ENCODE results near the gene TOMM34.
A peak's percentile ranks its signal among the peaks of the same experiment; 100 is the strongest.

Gene TOMM34

DNA sequence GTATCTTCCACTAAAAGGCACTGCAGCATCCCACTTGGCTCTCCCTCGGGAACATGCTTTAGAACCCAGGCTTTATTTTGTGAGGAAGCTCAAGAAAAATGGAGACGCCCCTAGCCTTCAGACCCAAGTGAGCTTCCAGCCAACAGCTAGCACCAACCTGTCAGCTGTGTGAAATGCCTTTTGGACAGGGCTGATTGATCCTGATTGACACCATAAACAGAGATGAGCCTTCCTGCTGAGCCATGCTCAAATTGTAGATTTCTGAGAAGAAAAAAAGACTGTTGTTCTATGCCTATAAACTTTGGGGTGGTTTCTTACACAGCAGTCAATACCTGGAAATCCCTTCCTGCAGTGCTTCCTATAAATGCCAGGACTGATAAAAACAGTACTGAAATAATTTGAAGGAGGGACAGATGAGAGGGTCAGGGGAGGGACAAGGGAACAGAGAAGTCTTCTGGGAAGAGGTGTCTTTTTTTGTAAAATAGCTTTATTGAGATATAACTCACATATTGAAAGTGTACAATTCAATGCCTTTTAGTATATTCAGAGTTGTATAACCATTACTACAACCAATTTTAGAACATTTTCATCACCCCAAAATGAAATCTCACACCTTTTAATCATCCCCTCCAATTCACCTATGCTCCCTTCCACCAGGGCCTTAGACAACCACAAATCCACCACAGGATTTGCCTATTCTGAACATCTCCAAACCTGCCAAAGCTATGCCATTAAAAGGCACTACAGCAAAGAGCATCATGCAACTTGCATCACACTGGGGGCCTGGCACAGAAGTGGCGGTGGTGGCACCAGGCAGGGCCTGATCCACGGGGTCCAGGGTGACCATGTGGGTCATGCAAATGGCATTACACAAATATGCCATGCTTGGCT lies 3.4 kb upstream of the TOMM34 start:
- H3K9me3 ChIP-seq (ENCODE audit: low read length), result no peaks in the 10 kb centered on the region
- no peak overlapping the region; the same call in 1 of the 2 replicates for H3K4me2 ChIP-seq (ENCODE audit: low read length)
- peak overlapping the region; percentile 83 for H3K27ac ChIP-seq (ENCODE audit: low read depth, low read length, poor library complexity, severe bottlenecking)
- peaks cover 60% of the 10 kb centered on the region for H3K4me1 ChIP-seq (ENCODE audit: insufficient read depth, low read length, severe bottlenecking)
- no peak overlapping the region for H3K4me3 ChIP-seq (ENCODE audit: low read depth, low read length, poor library complexity, severe bottlenecking)
- H3K9ac ChIP-seq (ENCODE audit: low read length), result no peak overlapping the region
- no peaks in the 10 kb centered on the region for H3K9me2 ChIP-seq (ENCODE audit: low read depth, low read length)
- no peaks in the 10 kb centered on the region for H3K27me3 ChIP-seq (ENCODE audit: insufficient read depth, low read length)
- no peaks in the 10 kb centered on the region for H4K20me1 ChIP-seq (ENCODE audit: insufficient read depth, low read length)
- peaks cover 1% of the 10 kb centered on the region; the same call in 1 of the 2 replicates for H3K36me3 ChIP-seq (ENCODE audit: insufficient read depth, low read length)
- H2AFZ ChIP-seq (ENCODE audit: low read length), result no peak overlapping the region
- no peak for TF ChIP-seq EZH2 (IDR thresholded peaks at IDR 0.05; ENCODE audit: borderline replicate concordance, low read length)
- TF ChIP-seq, protein P1, sequence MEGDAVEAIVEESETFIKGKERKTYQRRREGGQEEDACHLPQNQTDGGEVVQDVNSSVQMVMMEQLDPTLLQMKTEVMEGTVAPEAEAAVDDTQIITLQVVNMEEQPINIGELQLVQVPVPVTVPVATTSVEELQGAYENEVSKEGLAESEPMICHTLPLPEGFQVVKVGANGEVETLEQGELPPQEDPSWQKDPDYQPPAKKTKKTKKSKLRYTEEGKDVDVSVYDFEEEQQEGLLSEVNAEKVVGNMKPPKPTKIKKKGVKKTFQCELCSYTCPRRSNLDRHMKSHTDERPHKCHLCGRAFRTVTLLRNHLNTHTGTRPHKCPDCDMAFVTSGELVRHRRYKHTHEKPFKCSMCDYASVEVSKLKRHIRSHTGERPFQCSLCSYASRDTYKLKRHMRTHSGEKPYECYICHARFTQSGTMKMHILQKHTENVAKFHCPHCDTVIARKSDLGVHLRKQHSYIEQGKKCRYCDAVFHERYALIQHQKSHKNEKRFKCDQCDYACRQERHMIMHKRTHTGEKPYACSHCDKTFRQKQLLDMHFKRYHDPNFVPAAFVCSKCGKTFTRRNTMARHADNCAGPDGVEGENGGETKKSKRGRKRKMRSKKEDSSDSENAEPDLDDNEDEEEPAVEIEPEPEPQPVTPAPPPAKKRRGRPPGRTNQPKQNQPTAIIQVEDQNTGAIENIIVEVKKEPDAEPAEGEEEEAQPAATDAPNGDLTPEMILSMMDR (IDR thresholded peaks at IDR 0.05; ENCODE audit: low read length), result no peak
- H3F3A ChIP-seq (ENCODE audit: insufficient read depth, low read length), result no peaks in the 10 kb centered on the region
- H3K79me2 ChIP-seq (ENCODE audit: insufficient read depth, low read length), result peaks cover 33% of the 10 kb centered on the region

DNA sequence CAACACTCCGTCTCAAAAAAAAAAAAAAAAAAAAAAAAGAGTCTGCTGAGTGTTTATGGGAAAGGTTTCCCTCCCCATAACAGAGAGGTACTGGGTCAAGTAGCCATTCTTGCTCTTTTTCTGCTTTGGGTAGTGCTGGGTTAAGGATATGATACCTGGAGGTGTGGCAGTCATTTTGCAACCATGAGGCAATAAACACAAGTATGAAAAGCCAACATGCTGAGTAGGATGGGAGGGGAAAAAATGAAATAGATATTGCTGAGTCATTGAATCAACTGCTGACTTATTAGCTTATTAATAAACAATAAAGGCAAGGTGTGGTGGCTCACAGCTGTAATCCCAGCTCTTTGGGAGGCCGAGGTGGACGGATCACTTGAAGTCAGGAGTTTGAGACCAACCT lies 2.3 kb upstream of the TOMM34 start:
- no peak overlapping the region for H3K4me2 ChIP-seq (ENCODE audit: low read length)
- H3K4me3 ChIP-seq (ENCODE audit: low read depth, low read length, poor library complexity, severe bottlenecking), result no peak overlapping the region
- H3K27ac ChIP-seq (ENCODE audit: low read depth, low read length, poor library complexity, severe bottlenecking), result no peak overlapping the region
- H3K79me2 ChIP-seq (ENCODE audit: insufficient read depth, low read length), result peaks cover 35% of the 10 kb centered on the region
- peaks cover 56% of the 10 kb centered on the region for H3K4me1 ChIP-seq (ENCODE audit: insufficient read depth, low read length, severe bottlenecking)
- TF ChIP-seq, protein P1 (IDR thresholded peaks at IDR 0.05; ENCODE audit: low read length), result no peak
- TF ChIP-seq EZH2 (IDR thresholded peaks at IDR 0.05; ENCODE audit: borderline replicate concordance, low read length), result no peak
- no peaks in the 10 kb centered on the region for H3F3A ChIP-seq (ENCODE audit: insufficient read depth, low read length)
- H3K9me3 ChIP-seq (ENCODE audit: low read length), result no peaks in the 10 kb centered on the region
- H3K9ac ChIP-seq (ENCODE audit: low read length), result no peak overlapping the region
- no peaks in the 10 kb centered on the region for H4K20me1 ChIP-seq (ENCODE audit: insufficient read depth, low read length)
- no peak overlapping the region for H2AFZ ChIP-seq (ENCODE audit: low read length)
- H3K36me3 ChIP-seq (ENCODE audit: insufficient read depth, low read length), result peaks cover 10% of the 10 kb centered on the region; the same call in 1 of the 2 replicates
- H3K27me3 ChIP-seq (ENCODE audit: insufficient read depth, low read length), result no peaks in the 10 kb centered on the region
- no peaks in the 10 kb centered on the region for H3K9me2 ChIP-seq (ENCODE audit: low read depth, low read length)

DNA sequence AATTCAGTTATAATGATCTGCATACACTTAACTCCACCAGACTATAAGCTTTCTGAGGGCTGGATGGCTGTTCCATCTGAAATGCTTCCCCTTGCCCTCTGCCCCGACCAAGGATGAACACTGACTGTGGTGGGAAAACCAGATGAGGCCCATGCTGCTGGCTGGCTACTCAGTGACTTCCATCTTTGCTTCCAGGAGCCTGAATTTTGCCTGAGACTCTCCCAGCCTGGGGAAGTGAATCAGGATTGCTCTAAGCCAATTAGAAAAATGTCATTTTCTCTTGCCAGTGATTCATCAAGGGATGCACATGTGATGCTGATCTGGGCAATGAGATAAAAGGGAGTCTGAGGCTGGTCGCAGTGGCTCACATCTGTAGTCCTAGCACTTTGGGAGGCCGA lies 1.7 kb upstream of the TOMM34 start:
- H3K9ac ChIP-seq (ENCODE audit: low read length), result no peak overlapping the region

More for the DNA sequence above, 1.7 kb upstream of the TOMM34 start:
- H3F3A ChIP-seq (ENCODE audit: insufficient read depth, low read length), result no peaks in the 10 kb centered on the region
- H3K4me2 ChIP-seq (ENCODE audit: low read length), result no peak overlapping the region
- H3K9me2 ChIP-seq (ENCODE audit: low read depth, low read length), result no peaks in the 10 kb centered on the region
- no peak overlapping the region for H3K4me3 ChIP-seq (ENCODE audit: low read depth, low read length, poor library complexity, severe bottlenecking)
- TF ChIP-seq, protein P1 (IDR thresholded peaks at IDR 0.05; ENCODE audit: low read length), result no peak
- TF ChIP-seq EZH2 (IDR thresholded peaks at IDR 0.05; ENCODE audit: borderline replicate concordance, low read length), result no peak
- no peaks in the 10 kb centered on the region for H3K27me3 ChIP-seq (ENCODE audit: insufficient read depth, low read length)
- H3K4me1 ChIP-seq (ENCODE audit: insufficient read depth, low read length, severe bottlenecking), result peaks cover 56% of the 10 kb centered on the region
- H3K79me2 ChIP-seq (ENCODE audit: insufficient read depth, low read length), result peaks cover 31% of the 10 kb centered on the region
- H3K27ac ChIP-seq (ENCODE audit: low read depth, low read length, poor library complexity, severe bottlenecking), result no peak overlapping the region
- no peak overlapping the region for H2AFZ ChIP-seq (ENCODE audit: low read length)
- H3K9me3 ChIP-seq (ENCODE audit: low read length), result no peaks in the 10 kb centered on the region
- peaks cover 12% of the 10 kb centered on the region; the same call in 1 of the 2 replicates for H3K36me3 ChIP-seq (ENCODE audit: insufficient read depth, low read length)
- H4K20me1 ChIP-seq (ENCODE audit: insufficient read depth, low read length), result no peaks in the 10 kb centered on the region
